ENCODE data around the gene TTC3. TPM values are rescaled to one million over a fixed set of nuclear protein-coding genes. Genes with fewer than 3 reads are reported as not detected.

The TTC3 gene
- total RNA-seq, 1 donor from 2014 or later = 61.8 TPM

DNA sequence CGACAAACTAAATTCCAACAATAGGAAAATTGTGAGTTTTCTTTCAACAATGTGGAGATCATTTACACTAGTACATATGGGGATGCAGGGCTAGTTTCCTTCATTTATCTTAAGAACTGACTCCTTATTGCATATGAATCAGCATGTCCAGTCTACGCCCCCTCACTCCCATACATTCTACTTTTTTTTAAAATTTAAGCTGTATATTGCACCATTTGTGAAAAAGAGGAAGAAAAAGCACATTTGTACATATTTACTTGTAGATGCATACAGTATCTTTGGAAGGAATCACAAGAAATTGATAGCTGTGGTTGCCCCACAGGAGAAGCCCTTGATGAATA lies 178.2 kb downstream of the TTC3 start:
- peaks cover 57% of the 10 kb centered on the region for H3K4me1 Mint-ChIP-seq (ENCODE audit: low read depth)
- no peak overlapping the region for H3K4me3 Mint-ChIP-seq

More for the DNA sequence above, 178.2 kb downstream of the TTC3 start:
- no peak overlapping the region for H3K27ac Mint-ChIP-seq
- H3K9me3 Mint-ChIP-seq = no peaks in the 10 kb centered on the region
- H3K36me3 Mint-ChIP-seq (ENCODE audit: low read depth) = peaks cover 18% of the 10 kb centered on the region
- no peak for DNase-seq (ENCODE audit: low spot score)
- intact Hi-C loops (cut with micrococcal nuclease) = no loop called here
- no peaks in the 10 kb centered on the region for H3K27me3 Mint-ChIP-seq (ENCODE audit: insufficient read depth)

Other genes with a start within 250 kb of the TTC3 start
- gene HLCS, start 106.6 kb upstream of the TTC3 start, total RNA-seq = 12.6 and 15.8 TPM in 2 replicates
- gene RIPPLY3, start 66.6 kb upstream of the TTC3 start, total RNA-seq = 0.10 TPM in 2 replicates
- 18.2 and 20.1 TPM in 2 replicates for gene PIGP, start 183 bp upstream of the TTC3 start, total RNA-seq
- 53.8 and 58.9 TPM in 2 replicates for gene VPS26C, start 194.1 kb downstream of the TTC3 start, total RNA-seq